Glomerular endothelial cell (primary cell): ENCODE measurements around the gene GEMIN4. TPM values are rescaled to one million over a fixed set of nuclear protein-coding genes. Genes with fewer than 3 reads are reported as not detected.
"Not testable (repeated sequence)": the region's sequence is repeated elsewhere in the genome, so short reads cannot be mapped to it uniquely, and the experiment has no call there.

Source experiments
- DNase-seq: peaks from one replicate; pipeline ENCODE4 v3.0.0-alpha.2; 2011; ENCODE audit warnings: low read depth, low spot score; ENCODE audit errors: extremely low read depth
- total RNA-seq: library from RNA; depleted of rRNA; stranded (reverse); fragments of >200 nt; gene quantifications from 2 replicates; pipeline ENCODE4 v1.2.3, GENCODE V29; 2015

GEMIN4 gene
- total RNA-seq: 16.6 and 18.6 TPM in 2 replicates

GRCh38 chr17:752002-752619, at the start of gene GEMIN4:
GEMIN4 (minus strand) TSS chr17:752264; CDS start chr17:752142, 122 bp downstream.
- DNase-seq: peak; percentile 41

GRCh38 chr17:801660-802059, 49.6 kb upstream of the GEMIN4 start:
- no peak for DNase-seq

- no peak for DNase-seq
These were observed 48.6 kb upstream of the GEMIN4 start for GRCh38 chr17:800446-801242.

GRCh38 chr17:799261-799660, 47.2 kb upstream of the GEMIN4 start:
- no peak for DNase-seq

GRCh38 chr17:798246-798645, 46.2 kb upstream of the GEMIN4 start:
- DNase-seq: no peak

GRCh38 chr17:797236-797840, 45.3 kb upstream of the GEMIN4 start:
- no peak for DNase-seq

GRCh38 chr17:796609-797008, 44.5 kb upstream of the GEMIN4 start:
- no peak for DNase-seq

- no peak for DNase-seq
These were observed 43.7 kb upstream of the GEMIN4 start for GRCh38 chr17:795721-796120.

GRCh38 chr17:795276-795675, 43.2 kb upstream of the GEMIN4 start:
- no peak for DNase-seq

GRCh38 chr17:794876-795275, 42.8 kb upstream of the GEMIN4 start:
- DNase-seq: peak; percentile 51

GRCh38 chr17:792277-792676, 40.2 kb upstream of the GEMIN4 start:
- no peak for DNase-seq

- DNase-seq: no peak
These were observed 39.8 kb upstream of the GEMIN4 start for GRCh38 chr17:791829-792228.

- not testable (repeated sequence) for DNase-seq
These were observed 38.8 kb upstream of the GEMIN4 start for GRCh38 chr17:790874-791247.

- DNase-seq: not testable (repeated sequence)
These were observed 38.1 kb upstream of the GEMIN4 start for GRCh38 chr17:789931-790873.

- DNase-seq: no peak
These were observed 37.2 kb upstream of the GEMIN4 start for GRCh38 chr17:789160-789840.

GRCh38 chr17:788551-788950, 36.5 kb upstream of the GEMIN4 start:
- no peak for DNase-seq

GRCh38 chr17:787641-788221, 35.7 kb upstream of the GEMIN4 start:
- DNase-seq: no peak

GRCh38 chr17:785901-786300, 33.8 kb upstream of the GEMIN4 start:
- DNase-seq: not testable (repeated sequence)

GRCh38 chr17:784143-784542, 32.1 kb upstream of the GEMIN4 start:
- DNase-seq: no peak
